Fibroblast of lung (primary cell): ENCODE results near the gene NECTIN4. TPM values are rescaled to one million over a fixed set of nuclear protein-coding genes. Genes with fewer than 3 reads are reported as not detected.

ENCODE experiments used
- DNase-seq, 2 donors: peaks; one replicate each; pipeline versions ENCODE4 v3.0.0 to v3.0.0-alpha.2; 2010; ENCODE audit warnings: low read depth in 2 of 2
- H2AFZ ChIP-seq: 2 replicates; pipeline ENCODE4 v1.5.1; 2012; ENCODE audit warnings: low read length, control low read depth, inconsistent platforms
- H3K27ac ChIP-seq: 2 replicates; pipeline ENCODE4 v1.5.1; 2011; ENCODE audit warnings: low read length, control low read depth; ENCODE audit not compliant: insufficient read depth
- H3K27me3 ChIP-seq: 2 replicates; pipeline ENCODE4 v1.5.1; 2011; ENCODE audit warnings: mild to moderate bottlenecking, low read length; ENCODE audit not compliant: control insufficient read depth, insufficient read depth
- H3K36me3 ChIP-seq: 2 replicates; pipeline ENCODE4 v1.5.1; 2011; ENCODE audit warnings: low read length; ENCODE audit not compliant: control insufficient read depth, insufficient read depth
- H3K4me1 ChIP-seq: 2 replicates; pipeline ENCODE4 v1.5.1; 2011; ENCODE audit warnings: low read length; ENCODE audit not compliant: control insufficient read depth, insufficient read depth; ENCODE audit errors: extremely low read depth
- H3K4me2 ChIP-seq: 2 replicates; pipeline ENCODE4 v1.5.1; 2011; ENCODE audit warnings: low read length, control low read depth; ENCODE audit not compliant: insufficient read depth; ENCODE audit errors: extremely low read depth
- H3K4me3 ChIP-seq, 4 experiments: fragments of 200-600 bp in 1 of 4; sonication (generic) in 1 of 4; replicated peaks in 1 of 4; 2 replicates each; pipeline ENCODE4 v1.5.1; 2011 to 2016; ENCODE audit warnings: low read length in 4 of 4, low read depth in 3 of 4, mild to moderate bottlenecking in 3 of 4, control low read depth in 2 of 4, inconsistent platforms in 1 of 4, mixed read lengths in 1 of 4; ENCODE audit not compliant: insufficient read depth in 1 of 4; ENCODE audit errors: control extremely low read depth in 1 of 4
- H3K79me2 ChIP-seq: 2 replicates; pipeline ENCODE4 v1.5.1; 2012; ENCODE audit warnings: mild to moderate bottlenecking, low read length, inconsistent platforms; ENCODE audit not compliant: control insufficient read depth, insufficient read depth
- H3K9ac ChIP-seq: 2 replicates; pipeline ENCODE4 v1.5.1; 2011; ENCODE audit warnings: mild to moderate bottlenecking, low read length, control low read depth; ENCODE audit not compliant: insufficient read depth
- H3K9me3 ChIP-seq: 2 replicates; pipeline ENCODE4 v1.5.1; 2012; ENCODE audit warnings: low read depth, low read length; ENCODE audit not compliant: control insufficient read depth, insufficient read depth
- H4K20me1 ChIP-seq: 2 replicates; pipeline ENCODE4 v1.5.1; 2011; ENCODE audit warnings: low read length; ENCODE audit not compliant: control insufficient read depth, insufficient read depth; ENCODE audit errors: extremely low read depth
- EZH2 ChIP-seq: IDR thresholded peaks from 2 replicates; pipeline ENCODE4 v1.5.1; 2012; ENCODE audit warnings: low read length, control low read depth, mild to moderate bottlenecking; ENCODE audit errors: missing control alignments
- polyA plus RNA-seq, 2 donors: library from polyadenylated mRNA; depleted of rRNA in 1 of 2; stranded (reverse) in 1 of 2; unstranded in 1 of 2; fragments of >200 nt; gene quantifications; 2 replicates each; pipeline ENCODE4 v1.2.1, GENCODE V29; 2011 to 2012; ENCODE audit warnings: missing spikeins in 1 of 2
- total RNA-seq: library from RNA; depleted of rRNA; stranded (reverse); fragments of >200 nt; gene quantifications from 2 replicates; pipeline ENCODE4 v1.2.1, GENCODE V29; 2014
- TF ChIP-seq, protein P1 (sequence below), 2 donors: IDR thresholded peaks in 1 of 2; conservative IDR thresholded peaks in 1 of 2; 1 replicate in 1 of 2; 2 replicates in 1 of 2; pipeline ENCODE4 v1.5.1; 2011 to 2012; ENCODE audit warnings: low read length in 2 of 2, control low read depth in 1 of 2, inconsistent platforms in 1 of 2, low read depth in 1 of 2, mild to moderate bottlenecking in 1 of 2

NECTIN4 gene
- total and polyA plus RNA-seq, 2 donors (not counting 1 experiment from before 2014, with no cell fraction given), result 0.16 to 0.33 TPM

DNA sequence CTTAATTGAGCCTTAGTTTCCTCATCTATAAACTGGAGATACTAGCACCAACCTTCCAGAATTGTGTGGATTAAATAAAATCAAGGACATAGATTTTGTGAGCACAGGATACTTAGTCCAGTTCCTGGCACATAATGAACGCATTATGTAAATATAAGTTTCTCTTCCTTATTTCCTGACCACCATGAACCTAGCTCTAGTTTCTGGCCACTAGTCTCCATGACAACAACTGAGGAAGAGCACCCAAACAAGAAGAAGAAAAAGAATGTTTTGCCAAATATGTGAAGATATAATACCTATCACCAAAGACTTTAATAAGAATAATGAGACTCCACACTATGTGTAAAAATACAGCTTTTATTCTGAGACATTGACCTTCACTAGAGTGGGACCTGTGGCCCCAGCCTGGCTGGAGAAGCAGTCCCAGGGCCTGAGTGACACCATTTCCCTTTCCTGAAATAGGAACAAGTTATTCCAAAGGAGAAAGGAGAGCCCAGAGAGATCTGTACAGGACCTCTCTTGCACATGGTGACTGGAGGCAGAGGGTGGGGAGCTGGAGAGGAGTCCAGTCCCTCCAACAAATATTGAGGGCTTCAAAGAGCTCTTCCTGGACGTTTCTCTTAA lies 42.6 kb downstream of the NECTIN4 start:
- Histone ChIP-seq H4K20me1 (no peaks in the 10 kb centered on the region), H3K9ac (no peak overlapping the region), H3K79me2 (peaks cover 15% of the 10 kb centered on the region), H3K4me3 (peak overlapping the region in 3 of 4 experiments; percentile 86 to 98 (median 91)), H3K4me1 (no peaks in the 10 kb centered on the region), H3K36me3 (peaks cover 6% of the 10 kb centered on the region), H3K4me2 (peak overlapping the region; percentile 82), H3K9me3 (no peaks in the 10 kb centered on the region), H3K27ac (peak overlapping the region; percentile 95), H3K27me3 (no peaks in the 10 kb centered on the region), H2AFZ (no peak overlapping the region)
- no peak for DNase-seq
- TF ChIP-seq, protein P1, sequence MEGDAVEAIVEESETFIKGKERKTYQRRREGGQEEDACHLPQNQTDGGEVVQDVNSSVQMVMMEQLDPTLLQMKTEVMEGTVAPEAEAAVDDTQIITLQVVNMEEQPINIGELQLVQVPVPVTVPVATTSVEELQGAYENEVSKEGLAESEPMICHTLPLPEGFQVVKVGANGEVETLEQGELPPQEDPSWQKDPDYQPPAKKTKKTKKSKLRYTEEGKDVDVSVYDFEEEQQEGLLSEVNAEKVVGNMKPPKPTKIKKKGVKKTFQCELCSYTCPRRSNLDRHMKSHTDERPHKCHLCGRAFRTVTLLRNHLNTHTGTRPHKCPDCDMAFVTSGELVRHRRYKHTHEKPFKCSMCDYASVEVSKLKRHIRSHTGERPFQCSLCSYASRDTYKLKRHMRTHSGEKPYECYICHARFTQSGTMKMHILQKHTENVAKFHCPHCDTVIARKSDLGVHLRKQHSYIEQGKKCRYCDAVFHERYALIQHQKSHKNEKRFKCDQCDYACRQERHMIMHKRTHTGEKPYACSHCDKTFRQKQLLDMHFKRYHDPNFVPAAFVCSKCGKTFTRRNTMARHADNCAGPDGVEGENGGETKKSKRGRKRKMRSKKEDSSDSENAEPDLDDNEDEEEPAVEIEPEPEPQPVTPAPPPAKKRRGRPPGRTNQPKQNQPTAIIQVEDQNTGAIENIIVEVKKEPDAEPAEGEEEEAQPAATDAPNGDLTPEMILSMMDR (conservative IDR thresholded peaks at IDR 0.05 in 1 of 2, IDR thresholded peaks at IDR 0.05 in 1 of 2; ENCODE audit: low read depth in 1 of 2, low read length in 2 of 2), result no peak
- no peak for TF ChIP-seq EZH2

DNA sequence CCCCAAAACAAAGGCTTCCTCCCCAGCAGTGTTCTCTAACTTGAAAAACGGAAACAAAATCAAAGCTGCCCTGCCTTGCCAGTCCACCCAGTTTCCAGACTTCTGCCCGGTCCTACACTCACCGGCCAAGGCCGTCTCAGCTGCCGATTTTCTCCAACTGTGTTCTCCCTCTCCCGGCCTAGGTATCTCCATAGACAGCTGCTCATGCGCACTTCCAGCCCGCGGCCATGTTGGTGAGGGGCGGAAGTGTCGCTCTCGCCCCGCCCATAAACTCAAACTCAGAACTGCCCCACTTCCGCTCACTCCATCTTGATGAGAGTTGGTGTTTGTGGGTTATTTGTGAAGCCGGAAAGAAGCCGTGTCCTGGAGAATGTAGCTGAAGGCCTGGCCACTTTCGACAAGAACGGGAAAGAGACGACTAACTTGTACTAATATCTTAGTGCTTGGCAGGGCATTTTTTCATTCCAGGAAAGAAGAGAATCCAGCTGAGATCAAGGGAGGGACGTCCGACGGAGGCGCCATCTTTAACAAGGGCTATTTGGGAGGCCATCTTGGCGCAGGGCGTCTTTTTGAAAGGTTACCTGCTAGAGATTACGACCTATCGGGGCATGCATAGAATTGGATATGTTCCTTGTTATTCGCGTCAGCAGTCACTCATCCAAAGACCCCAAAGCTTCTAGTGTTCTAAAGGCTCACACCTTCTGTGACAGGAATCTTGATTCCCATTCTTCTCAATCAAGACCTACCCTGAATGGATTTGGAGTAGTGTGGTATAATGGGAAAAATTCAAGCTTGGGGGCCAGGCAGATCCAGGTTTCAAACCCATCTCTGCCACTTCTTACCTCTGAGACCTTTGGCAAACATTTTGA lies 43.4 kb downstream of the NECTIN4 start, which contains the start of gene USF1:
TSS of gene USF1 (minus strand) at position 242 of the 869 bp plus-strand sequence. CDS start 2,702 bp downstream, outside the sequence.
- DNase-seq, result peak; percentile 94 to 96
- Histone ChIP-seq H3K9ac (peak within 1 kb of the TSS; percentile 77), H3K4me3 (peak within 1 kb of the TSS; percentile 86 to 98 (median 90)), H3K27me3 (no peaks in the 10 kb centered on the region), H3K4me1 (no peaks in the 10 kb centered on the region), H3K27ac (peak within 1 kb of the TSS; percentile 95), H3K9me3 (no peaks in the 10 kb centered on the region), H2AFZ (peak within 1 kb of the TSS; percentile 96), H3K79me2 (peaks cover 15% of the 10 kb centered on the region), H3K36me3 (peaks cover 11% of the 10 kb centered on the region), H4K20me1 (no peaks in the 10 kb centered on the region), H3K4me2 (peak within 1 kb of the TSS; percentile 88)
- no peak for TF ChIP-seq EZH2
- TF ChIP-seq, protein P1 (conservative IDR thresholded peaks at IDR 0.05 in 1 of 2, IDR thresholded peaks at IDR 0.05 in 1 of 2; ENCODE audit: low read depth in 1 of 2, low read length in 2 of 2), result no peak
